K562 (cell line): ENCODE results near the gene TOX2. TPM values are rescaled to one million over a fixed set of nuclear protein-coding genes. Genes with fewer than 3 reads are reported as not detected.

ENCODE experiments used
- ATAC-seq: fragments of 200-7000 bp; cut with Tn5 transposase; 3 replicates; pipeline ENCODE4 v1.9.1; 2020; ENCODE audit warnings: moderate library complexity
- BruUV-seq: library from RNA; stranded (reverse); fragments of 400-500 nt; replicated peaks from 2 replicates; lab custom pipeline; 2021; lab: Mats Ljungman, UMichigan
- CTCF ChIA-PET: fragments of 300-600 bp; formaldehyde crosslinking; extraction: SDS; loops from one replicate; lab custom pipeline; 2021; ENCODE audit warnings: low intra/inter-chr PET ratio; lab: Yijun Ruan, JAX
- POLR2A ChIA-PET: fragments of 300-600, 350-650 bp; sonication (Branson Sonifier 250); formaldehyde crosslinking; extraction: SDS; loops from one replicate; lab custom pipeline; 2021; ENCODE audit warnings: antibody characterized with exemption, inconsistent platforms; lab: Yijun Ruan, JAX
- DNase-seq, 4 experiments: peaks; one replicate each; pipeline versions ENCODE4 v3.0.0 to v3.0.0-alpha.2; 2011 to 2018; ENCODE audit warnings: low spot score in 3 of 4, mixed read lengths in 3 of 4; ENCODE audit errors: extremely low read depth in 1 of 4
- FAIRE-seq: peaks from 2 replicates; lab custom pipeline; 2011; peaks lifted over from hg19 to GRCh38; lab: Jason Lieb, UNC
- H2AFZ ChIP-seq: 2 replicates; pipeline ENCODE4 v1.6.0; 2011; ENCODE audit warnings: low read depth, low read length, control low read depth, inconsistent platforms
- H3K27ac ChIP-seq: fragments of 200-600 bp; 3 replicates; pipeline ENCODE4 v1.8.0; 2011; ENCODE audit warnings: low read depth, mild to moderate bottlenecking, control low read depth, inconsistent platforms, low read length, moderate library complexity, mixed read lengths; ENCODE audit errors: extremely low read depth
- H3K27me3 ChIP-seq, 2 experiments: fragments of 300-600 bp in 1 of 2; 2 replicates in 1 of 2; 3 replicates in 1 of 2; pipeline versions ENCODE4 v1.6.0 to v1.8.0; 2011; ENCODE audit warnings: inconsistent platforms in 2 of 2, low read length in 2 of 2, mild to moderate bottlenecking in 1 of 2, mixed read lengths in 1 of 2, moderate library complexity in 1 of 2; ENCODE audit not compliant: control insufficient read depth in 2 of 2, insufficient read depth in 2 of 2
- H3K36me3 ChIP-seq: fragments of 300-600 bp; 3 replicates; pipeline ENCODE4 v1.8.0; 2011; ENCODE audit warnings: mild to moderate bottlenecking, low read length, inconsistent platforms; ENCODE audit not compliant: control insufficient read depth, insufficient read depth
- H3K4me1 ChIP-seq, 2 experiments: fragments of 200-600 bp in 1 of 2; replicated peaks in 1 of 2; 2 replicates in 1 of 2; 3 replicates in 1 of 2; pipeline versions ENCODE4 v1.5.1 to v1.8.0; 2011; ENCODE audit warnings: inconsistent platforms in 2 of 2, low read length in 2 of 2, mild to moderate bottlenecking in 1 of 2, mixed read lengths in 1 of 2, moderate library complexity in 1 of 2; ENCODE audit not compliant: control insufficient read depth in 2 of 2, insufficient read depth in 2 of 2
- H3K4me2 ChIP-seq: 2 replicates; pipeline ENCODE4 v1.6.1; 2011; ENCODE audit warnings: low read length, control low read depth, inconsistent platforms, mixed read lengths; ENCODE audit not compliant: insufficient read depth
- H3K4me3 ChIP-seq: fragments of 200-600 bp; sonication (generic), shearing (Covaris generic); 2 replicates; pipeline ENCODE4 v1.5.1; 2016; ENCODE audit warnings: control low read depth, inconsistent platforms
- H3K79me2 ChIP-seq: fragments of 200-600 bp; 3 replicates; pipeline ENCODE4 v1.8.0; 2011; ENCODE audit warnings: low read length, inconsistent platforms; ENCODE audit not compliant: control insufficient read depth, insufficient read depth
- H3K9ac ChIP-seq, 2 experiments: 2 replicates each; pipeline versions ENCODE4 v1.6.0 to v1.6.1; 2011; ENCODE audit warnings: low read depth in 2 of 2, low read length in 2 of 2, control low read depth in 1 of 2, inconsistent platforms in 1 of 2, mild to moderate bottlenecking in 1 of 2, mixed read lengths in 1 of 2; ENCODE audit not compliant: insufficient read depth in 1 of 2
- H3K9me1 ChIP-seq: one replicate; pipeline ENCODE4 v1.6.0; 2011; ENCODE audit warnings: inconsistent platforms, mild to moderate bottlenecking, low read length, moderate library complexity; ENCODE audit not compliant: control insufficient read depth, insufficient read depth
- H3K9me3 ChIP-seq: replicated peaks from 2 replicates; pipeline ENCODE4 v1.5.1; 2011; ENCODE audit warnings: low read depth, low read length, inconsistent platforms; ENCODE audit not compliant: control insufficient read depth, insufficient read depth
- H4K20me1 ChIP-seq: replicated peaks from 2 replicates; pipeline ENCODE4 v1.6.1; 2011; ENCODE audit warnings: low read length, inconsistent platforms, mixed read lengths; ENCODE audit not compliant: control insufficient read depth, insufficient read depth
- ARID4B ChIP-seq: sonication (generic); formaldehyde crosslinking; IDR thresholded peaks from 2 replicates; pipeline ENCODE4 v1.8.0; 2022; ENCODE audit warnings: mild to moderate bottlenecking, missing genetic modification reagents
- ELF2 ChIP-seq: fragments of 250-450 bp; sonication (Bioruptor Pico); IDR thresholded peaks from 2 replicates; pipeline ENCODE4 v1.5.0; 2021; ENCODE audit warnings: mild to moderate bottlenecking
- ZFP36 ChIP-seq: fragments of 150-350 bp; IDR thresholded peaks from 2 replicates; pipeline ENCODE4 v1.6.1; 2018; ENCODE audit warnings: low read length, low read depth; ENCODE audit not compliant: partially characterized antibody
- WGBS: fragments of 100-300 bp; shearing (Covaris generic); methylation state at CpG from one replicate; pipeline ENCODE4 v1.1.6; 2016; ENCODE audit warnings: low coverage, mixed read lengths; ENCODE audit not compliant: insufficient coverage; ENCODE audit errors: missing lambda C conversion rate; 5-methylcytosine and 5-hydroxymethylcytosine counted together
- in situ Hi-C: fragments of 300-500 bp; cut with MboI; formaldehyde crosslinking; loops from 4 replicates; pipeline ENCODE4 v1.15.0; 2018; ENCODE audit warnings: inconsistent platforms, mixed read lengths
- intact Hi-C: fragments of 100-400 bp; cut with micrococcal nuclease; formaldehyde crosslinking; loops from 2 replicates; pipeline ENCODE4 v1.14.2; 2022
- polyA plus RNA-seq, 8 experiments: library from polyadenylated mRNA; depleted of rRNA in 4 of 8; stranded (reverse) in 5 of 8; unstranded in 3 of 8; fragments of >200 nt; fragmentation: Nextera tagmentation in 2 of 8; fragmentation: Illumina TruSeq in 1 of 8; extraction: Ambion mirVana in 2 of 8; extraction: Trizol in 1 of 8; gene quantifications; 2 replicates each; pipeline versions ENCODE4 v1.2.1 to v1.2.3, GENCODE V29; 2011 to 2014; ENCODE audit warnings: inconsistent platforms in 1 of 8, missing spikeins in 1 of 8
- total RNA-seq, 7 experiments: library from RNA; depleted of rRNA in 6 of 7; stranded (reverse); fragments of >200 nt in 6 of 7; fragmentation: Illumina TruSeq in 2 of 7; extraction: Trizol in 2 of 7; gene quantifications; 2 replicates each; pipeline versions ENCODE4 v1.2.1 to v1.2.3, GENCODE V29; 2011 to 2021; ENCODE audit warnings: low replicate concordance in 1 of 7

The TOX2 gene
- total and polyA plus RNA-seq, 9 of the 15 experiments (the other 6 are each of a cell fraction or from before 2014, with no cell fraction given), result not detected

- FAIRE-seq, result no peak
- no peak overlapping the region for H3K4me2 ChIP-seq
Observed at GRCh38 chr20:44001667-44002596, 87.3 kb downstream of the TOX2 start.

GRCh38 chr20:44002861-44003260 lies 88.2 kb downstream of the TOX2 start:
- no peak for TF ChIP-seq ARID4B (CRISPR knock-in tag)
- H3K27ac ChIP-seq, result no peak overlapping the region
- no peaks in the 10 kb centered on the region for H3K36me3 ChIP-seq
- H2AFZ ChIP-seq, result no peak overlapping the region
- no peaks in the 10 kb centered on the region for H3K9me1 ChIP-seq
- no peak overlapping the region for H3K9ac ChIP-seq
- H3K4me3 ChIP-seq, result no peak overlapping the region
- no peak for DNase-seq
- POLR2A ChIA-PET, result no interaction called here
- peaks cover 0 to 5% of the 10 kb centered on the region in 2 experiments; a peak in 3 of 5 replicates for H3K4me1 ChIP-seq
- H4K20me1 ChIP-seq, result no peaks in the 10 kb centered on the region
- no peak for ATAC-seq
- CTCF ChIA-PET, result no interaction called here
- no peaks in the 10 kb centered on the region for H3K9me3 ChIP-seq
- no peak for FAIRE-seq
- in situ Hi-C loops (no loop called here), intact Hi-C loops (no loop called here)
- no peaks in the 10 kb centered on the region for H3K79me2 ChIP-seq
- 0% methylated on average over 1 of the region's 1 CpG for WGBS
- no TSS peak for BruUV-seq
- H3K4me2 ChIP-seq, result no peak overlapping the region
- H3K27me3 ChIP-seq, result peaks cover 0 to 21% of the 10 kb centered on the region in 2 experiments; a peak in 2 of 5 replicates

More at GRCh38 chr20:44001667-44002596, 87.3 kb downstream of the TOX2 start:
- Histone ChIP-seq H3K9me1 (no peaks in the 10 kb centered on the region), H3K4me3 (no peak overlapping the region), H3K9me3 (no peaks in the 10 kb centered on the region), H3K79me2 (no peaks in the 10 kb centered on the region), H3K36me3 (no peaks in the 10 kb centered on the region), H2AFZ (no peak overlapping the region), H3K27ac (no peak overlapping the region), H4K20me1 (no peaks in the 10 kb centered on the region; the same call in 1 of the 2 replicates), H3K9ac (no peak overlapping the region), H3K27me3 (peaks cover 0 to 14% of the 10 kb centered on the region in 2 experiments; a peak in 1 of 5 replicates), H3K4me1 (peaks cover 0 to 5% of the 10 kb centered on the region in 2 experiments; a peak in 3 of 5 replicates)
- TF ChIP-seq ZFP36 (peak; percentile 34), ELF2 (CRISPR knock-in tag) (no peak)
- in situ Hi-C loops, result no loop called here
- no peak for DNase-seq
- ATAC-seq, result no peak
- CTCF ChIA-PET, result no interaction called here
- intact Hi-C loops, result no loop called here
- POLR2A ChIA-PET, result interaction anchor here (0.6 kb wide), 1 partner anchor 64 kb away, joined by 4 read pairs; no protein-coding TSS in a partner anchor
- no TSS peak for BruUV-seq
- WGBS, result 0% methylated on average over 6 of the region's 6 CpGs
